ENCODE data around the gene UNKL. TPM values are rescaled to one million over a fixed set of nuclear protein-coding genes. Genes with fewer than 3 reads are reported as not detected.

UNKL gene
- total RNA-seq, 1 donor from 2014 or later, result 6.1 TPM

DNA sequence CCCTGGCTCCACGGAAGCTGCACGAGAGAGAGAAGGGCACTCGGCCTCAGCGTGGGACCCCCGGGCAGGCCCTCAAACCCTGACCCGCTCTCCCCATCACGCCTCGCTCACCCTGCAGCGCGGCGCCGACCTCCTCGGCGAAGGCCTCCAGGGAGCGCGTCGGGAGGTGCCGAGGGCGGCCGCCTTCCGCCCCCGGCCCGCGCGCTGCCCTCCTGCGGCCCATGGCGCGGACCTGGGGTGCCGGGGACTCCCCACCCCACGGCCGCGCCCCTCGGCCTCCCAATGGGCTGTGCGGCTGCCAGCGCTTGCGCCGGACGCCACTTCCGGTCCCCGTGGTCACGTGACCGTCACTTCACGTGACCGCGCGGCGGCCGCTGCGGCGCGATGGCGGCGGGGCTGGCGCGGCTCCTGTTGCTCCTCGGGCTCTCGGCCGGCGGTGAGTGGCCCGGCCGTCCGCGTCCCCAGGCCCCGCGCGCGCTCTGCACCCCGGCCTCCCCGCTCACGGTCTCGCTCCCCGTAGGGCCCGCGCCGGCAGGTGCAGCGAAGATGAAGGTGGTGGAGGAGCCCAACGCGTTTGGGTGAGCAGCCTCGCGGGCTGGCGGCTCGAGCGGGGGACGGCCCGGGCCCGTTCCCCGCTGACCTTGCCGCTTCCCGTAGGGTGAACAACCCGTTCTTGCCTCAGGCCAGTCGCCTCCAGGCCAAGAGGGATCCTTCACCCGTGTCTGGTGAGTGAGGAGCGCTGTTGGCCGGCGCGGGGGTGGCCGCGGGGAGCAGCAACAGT is 62.7 kb downstream of the UNKL start, which contains the start of the genes GNPTG and TSR3:
GNPTG (plus strand) TSS at position 350 of the 781 bp plus-strand sequence; CDS start at position 385, 35 bp downstream.
TSR3 (minus strand) TSS at position 297 of the 781 bp plus-strand sequence; CDS start at position 223, 74 bp downstream.
- Histone ChIP-seq H3K4me1 (no peaks in the 10 kb centered on the region), H3K27ac (no peak within 1 kb of the TSS)

DNA sequence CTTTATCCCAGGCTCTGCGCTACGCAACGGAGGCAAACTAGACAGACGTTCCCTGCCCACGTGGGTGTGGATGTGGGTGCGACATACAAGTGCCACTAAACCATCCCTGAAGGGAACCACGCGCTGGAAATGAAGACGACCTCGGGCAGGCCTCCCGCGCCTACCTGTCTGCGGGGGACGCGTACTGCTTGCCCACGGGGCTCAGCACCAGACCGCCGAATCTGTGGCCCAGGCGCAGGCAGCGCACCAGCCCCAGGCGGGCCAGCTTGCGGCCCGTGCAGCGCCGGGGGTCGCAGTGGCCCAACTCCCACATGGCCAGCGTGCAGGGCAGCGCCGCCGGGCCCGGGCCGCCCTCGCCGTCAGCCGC is 63.3 kb downstream of the UNKL start:
- no peaks in the 10 kb centered on the region for H3K36me3 ChIP-seq
- H3K4me3 ChIP-seq, result peak overlapping the region; percentile 99
- H3K9ac ChIP-seq, result peak overlapping the region; percentile 94
- DNase-seq (ENCODE audit: low spot score), result no peak
- H3K27ac ChIP-seq, result no peak overlapping the region
- no peaks in the 10 kb centered on the region for H3K4me1 ChIP-seq
- peaks cover 21% of the 10 kb centered on the region for H3K4me1 Mint-ChIP-seq
- no peaks in the 10 kb centered on the region for H3F3A ChIP-seq (ENCODE audit: low read depth)
- H3K27me3 ChIP-seq, result no peaks in the 10 kb centered on the region
- H3K36me3 Mint-ChIP-seq, result peaks cover 5% of the 10 kb centered on the region
- no peak for TF ChIP-seq EZH2phosphoT487 (IDR thresholded peaks at IDR 0.05)
- TF ChIP-seq EZH2 (IDR thresholded peaks at IDR 0.05), result no peak
- TF ChIP-seq, protein P1, sequence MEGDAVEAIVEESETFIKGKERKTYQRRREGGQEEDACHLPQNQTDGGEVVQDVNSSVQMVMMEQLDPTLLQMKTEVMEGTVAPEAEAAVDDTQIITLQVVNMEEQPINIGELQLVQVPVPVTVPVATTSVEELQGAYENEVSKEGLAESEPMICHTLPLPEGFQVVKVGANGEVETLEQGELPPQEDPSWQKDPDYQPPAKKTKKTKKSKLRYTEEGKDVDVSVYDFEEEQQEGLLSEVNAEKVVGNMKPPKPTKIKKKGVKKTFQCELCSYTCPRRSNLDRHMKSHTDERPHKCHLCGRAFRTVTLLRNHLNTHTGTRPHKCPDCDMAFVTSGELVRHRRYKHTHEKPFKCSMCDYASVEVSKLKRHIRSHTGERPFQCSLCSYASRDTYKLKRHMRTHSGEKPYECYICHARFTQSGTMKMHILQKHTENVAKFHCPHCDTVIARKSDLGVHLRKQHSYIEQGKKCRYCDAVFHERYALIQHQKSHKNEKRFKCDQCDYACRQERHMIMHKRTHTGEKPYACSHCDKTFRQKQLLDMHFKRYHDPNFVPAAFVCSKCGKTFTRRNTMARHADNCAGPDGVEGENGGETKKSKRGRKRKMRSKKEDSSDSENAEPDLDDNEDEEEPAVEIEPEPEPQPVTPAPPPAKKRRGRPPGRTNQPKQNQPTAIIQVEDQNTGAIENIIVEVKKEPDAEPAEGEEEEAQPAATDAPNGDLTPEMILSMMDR (IDR thresholded peaks at IDR 0.05), result no peak
- H3K79me2 ChIP-seq (ENCODE audit: low read depth), result peaks cover 49% of the 10 kb centered on the region
- no peaks in the 10 kb centered on the region for H3K9me3 ChIP-seq (ENCODE audit: low read depth)
- peaks cover 6% of the 10 kb centered on the region for H3K9me3 Mint-ChIP-seq
- H3K4me2 ChIP-seq, result peak overlapping the region; percentile 89
- H3K27me3 Mint-ChIP-seq (ENCODE audit: insufficient read depth, low read depth), result peaks cover 19% of the 10 kb centered on the region
- H3K27ac Mint-ChIP-seq, result no peak overlapping the region
- H2AFZ ChIP-seq (replicated peaks), result peak overlapping the region; percentile 82
- peak overlapping the region; percentile 87 for H3K4me3 Mint-ChIP-seq
- H4K20me1 ChIP-seq (ENCODE audit: low read depth), result peaks cover 11% of the 10 kb centered on the region

More for the DNA sequence above, 62.7 kb downstream of the UNKL start, which contains the start of the genes GNPTG and TSR3:
- H3K4me3 ChIP-seq, result peak within 1 kb of the TSS; percentile 99
- H3K36me3 ChIP-seq, result no peaks in the 10 kb centered on the region
- no peaks in the 10 kb centered on the region for H3F3A ChIP-seq (ENCODE audit: low read depth)
- peaks cover 11% of the 10 kb centered on the region for H4K20me1 ChIP-seq (ENCODE audit: low read depth)
- H3K9me3 Mint-ChIP-seq, result peaks cover 6% of the 10 kb centered on the region
- peak; percentile 96 for DNase-seq (ENCODE audit: low spot score)
- no peaks in the 10 kb centered on the region for H3K27me3 ChIP-seq
- TF ChIP-seq EZH2phosphoT487 (IDR thresholded peaks at IDR 0.05), result no peak
- TF ChIP-seq, protein P1 (IDR thresholded peaks at IDR 0.05), result no peak
- TF ChIP-seq EZH2 (IDR thresholded peaks at IDR 0.05), result no peak
- H3K27me3 Mint-ChIP-seq (ENCODE audit: insufficient read depth, low read depth), result peaks cover 19% of the 10 kb centered on the region
- peaks cover 5% of the 10 kb centered on the region for H3K36me3 Mint-ChIP-seq
- no peaks in the 10 kb centered on the region for H3K9me3 ChIP-seq (ENCODE audit: low read depth)
- H2AFZ ChIP-seq (replicated peaks), result peak within 1 kb of the TSS; percentile 82
- peak within 1 kb of the TSS; percentile 6 for H3K27ac Mint-ChIP-seq
- H3K9ac ChIP-seq, result peak within 1 kb of the TSS; percentile 94
- peaks cover 21% of the 10 kb centered on the region for H3K4me1 Mint-ChIP-seq
- H3K4me2 ChIP-seq, result peak within 1 kb of the TSS; percentile 89
- H3K79me2 ChIP-seq (ENCODE audit: low read depth), result peaks cover 50% of the 10 kb centered on the region
- H3K4me3 Mint-ChIP-seq, result peak within 1 kb of the TSS; percentile 95

GRCh38 chr16:1350691-1351090 is 63.8 kb downstream of the UNKL start:
- H3K27me3 ChIP-seq, result no peaks in the 10 kb centered on the region
- H3K4me3 ChIP-seq, result peak overlapping the region; percentile 99
- H3K27me3 Mint-ChIP-seq (ENCODE audit: insufficient read depth, low read depth), result peaks cover 19% of the 10 kb centered on the region
- H3K9me3 ChIP-seq (ENCODE audit: low read depth), result no peaks in the 10 kb centered on the region
- peak overlapping the region; percentile 87 for H3K4me3 Mint-ChIP-seq
- peaks cover 21% of the 10 kb centered on the region for H3K4me1 Mint-ChIP-seq
- peaks cover 8% of the 10 kb centered on the region for H4K20me1 ChIP-seq (ENCODE audit: low read depth)
- H3K27ac Mint-ChIP-seq, result no peak overlapping the region
- H3K36me3 Mint-ChIP-seq, result peaks cover 5% of the 10 kb centered on the region
- no peak overlapping the region for H3K27ac ChIP-seq
- no peak for DNase-seq (ENCODE audit: low spot score)
- H3K9ac ChIP-seq, result peak overlapping the region; percentile 94
- TF ChIP-seq, protein P1 (IDR thresholded peaks at IDR 0.05), result no peak
- TF ChIP-seq EZH2phosphoT487 (IDR thresholded peaks at IDR 0.05) (no peak), EZH2 (IDR thresholded peaks at IDR 0.05) (no peak)
- no peaks in the 10 kb centered on the region for H3K4me1 ChIP-seq
- H3K36me3 ChIP-seq, result no peaks in the 10 kb centered on the region
- H3K4me2 ChIP-seq, result peak overlapping the region; percentile 89
- H2AFZ ChIP-seq (replicated peaks), result no peak overlapping the region
- H3K79me2 ChIP-seq (ENCODE audit: low read depth), result peaks cover 43% of the 10 kb centered on the region
- peaks cover 6% of the 10 kb centered on the region for H3K9me3 Mint-ChIP-seq
- H3F3A ChIP-seq (ENCODE audit: low read depth), result no peaks in the 10 kb centered on the region

Measured in neural progenitor cell (in vitro differentiated cells).